IMR-90 (cell line): ENCODE data around the gene ZNF23. TPM values are rescaled to one million over a fixed set of nuclear protein-coding genes. Genes with fewer than 3 reads are reported as not detected.

Experiments used
- ATAC-seq: fragments of 200-7000 bp; cut with Tn5 transposase; 2 replicates; pipeline ENCODE4 v1.9.1; 2020; ENCODE audit warnings: low read depth, mild to moderate bottlenecking, moderate library complexity
- BruUV-seq: library from RNA; stranded (reverse); fragments of 400-500 nt; replicated peaks from 2 replicates; lab custom pipeline; 2021; lab: Mats Ljungman, UMichigan
- CTCF ChIA-PET: fragments of 300-600 bp; formaldehyde crosslinking; extraction: SDS; loops from one replicate; lab custom pipeline; 2021; ENCODE audit warnings: antibody characterized with exemption; lab: Yijun Ruan, JAX
- POLR2A ChIA-PET: fragments of 300-600 bp; sonication (Branson Sonifier 250); formaldehyde crosslinking; loops from one replicate; lab custom pipeline; 2022; ENCODE audit warnings: antibody characterized with exemption; ENCODE audit not compliant: unreplicated experiment; lab: Charles Lee
- DNase-seq: peaks from one replicate; pipeline ENCODE4 v3.0.0; 2013
- H2AFZ ChIP-seq: replicated peaks from 2 replicates; pipeline ENCODE3; 2013; ENCODE audit warnings: low read length, mild to moderate bottlenecking; ENCODE audit not compliant: poor library complexity
- H2AK5ac ChIP-seq: 2 replicates; pipeline ENCODE4 v1.6.1; 2013; ENCODE audit warnings: low read depth, low read length, inconsistent platforms
- H2AK9ac ChIP-seq: replicated peaks from 2 replicates; pipeline ENCODE3; 2013; ENCODE audit warnings: mild to moderate bottlenecking, low read depth, low read length, moderate library complexity; ENCODE audit not compliant: poor library complexity
- H2BK120ac ChIP-seq: 2 replicates; pipeline ENCODE4 v1.6.1; 2013; ENCODE audit warnings: low read depth, low read length, inconsistent platforms
- H2BK15ac ChIP-seq: 3 replicates; pipeline ENCODE4 v1.6.1; 2013; ENCODE audit warnings: low read depth, low read length, inconsistent platforms
- H2BK20ac ChIP-seq: 2 replicates; pipeline ENCODE4 v1.6.1; 2013; ENCODE audit warnings: low read depth, mild to moderate bottlenecking, inconsistent platforms, low read length, moderate library complexity
- H2BK5ac ChIP-seq: 2 replicates; pipeline ENCODE4 v1.6.1; 2013; ENCODE audit warnings: mild to moderate bottlenecking, low read depth, low read length, inconsistent platforms; ENCODE audit not compliant: poor library complexity, severe bottlenecking
- H3K14ac ChIP-seq: replicated peaks from 2 replicates; pipeline ENCODE4 v1.6.1; 2013; ENCODE audit warnings: low read depth, low read length, inconsistent platforms
- H3K18ac ChIP-seq: 2 replicates; pipeline ENCODE4 v1.6.1; 2013; ENCODE audit warnings: low read depth, low read length, control low read depth
- H3K23ac ChIP-seq: 2 replicates; pipeline ENCODE4 v1.6.1; 2013; ENCODE audit warnings: low read depth, low read length, inconsistent platforms
- H3K27ac ChIP-seq: 2 replicates; pipeline ENCODE4 v1.5.1; 2013; ENCODE audit warnings: mild to moderate bottlenecking, control low read depth, low read length; ENCODE audit not compliant: insufficient read depth
- H3K27me3 ChIP-seq: 2 replicates; pipeline ENCODE4 v1.6.1; 2013; ENCODE audit warnings: low read length; ENCODE audit not compliant: control insufficient read depth, insufficient read depth
- H3K36me3 ChIP-seq: 2 replicates; pipeline ENCODE4 v1.6.1; 2013; ENCODE audit warnings: low read length, mixed read lengths; ENCODE audit not compliant: control insufficient read depth, insufficient read depth
- H3K4ac ChIP-seq: 2 replicates; pipeline ENCODE4 v1.6.1; 2013; ENCODE audit warnings: low read depth, low read length, inconsistent platforms
- H3K4me1 ChIP-seq: 2 replicates; pipeline ENCODE4 v1.6.1; 2013; ENCODE audit warnings: low read length, mixed read lengths; ENCODE audit not compliant: control insufficient read depth, insufficient read depth
- H3K4me2 ChIP-seq: 2 replicates; pipeline ENCODE4 v1.6.1; 2013; ENCODE audit warnings: low read depth, mild to moderate bottlenecking, control low read depth, low read length, moderate library complexity
- H3K4me3 ChIP-seq: 2 replicates; pipeline ENCODE4 v1.5.1; 2013; ENCODE audit warnings: low read depth, mild to moderate bottlenecking, control low read depth, low read length, moderate library complexity; ENCODE audit not compliant: insufficient read depth
- H3K56ac ChIP-seq: 2 replicates; pipeline ENCODE4 v1.6.1; 2013; ENCODE audit warnings: low read length, inconsistent platforms; ENCODE audit not compliant: insufficient read depth; ENCODE audit errors: extremely low read depth
- H3K79me1 ChIP-seq, 2 experiments: 2 replicates each; pipeline ENCODE4 v1.6.1; 2013; ENCODE audit warnings: low read length in 2 of 2, inconsistent platforms in 1 of 2, low read depth in 1 of 2
- H3K9ac ChIP-seq: 2 replicates; pipeline ENCODE4 v1.6.1; 2013; ENCODE audit warnings: low read depth, low read length, control low read depth
- H3K9me1 ChIP-seq: 2 replicates; pipeline ENCODE4 v1.6.1; 2013; ENCODE audit warnings: low read length, inconsistent platforms; ENCODE audit not compliant: insufficient read depth
- H3K9me3 ChIP-seq: 2 replicates; pipeline ENCODE4 v1.6.1; 2013; ENCODE audit warnings: low read length; ENCODE audit not compliant: control insufficient read depth, insufficient read depth
- H4K20me1 ChIP-seq: 2 replicates; pipeline ENCODE4 v1.6.1; 2013; ENCODE audit warnings: low read length, inconsistent platforms; ENCODE audit not compliant: insufficient read depth
- H4K5ac ChIP-seq: 2 replicates; pipeline ENCODE4 v1.6.1; 2013; ENCODE audit warnings: mild to moderate bottlenecking, low read depth, low read length, control low read depth
- H4K8ac ChIP-seq, 2 experiments: 2 replicates each; pipeline ENCODE4 v1.6.1; 2013; ENCODE audit warnings: low read depth in 2 of 2, low read length in 2 of 2, control low read depth in 1 of 2, inconsistent platforms in 1 of 2
- H4K91ac ChIP-seq: 2 replicates; pipeline ENCODE4 v1.6.1; 2013; ENCODE audit warnings: low read depth, low read length, inconsistent platforms; ENCODE audit not compliant: insufficient read depth
- WGBS, 2 experiments: methylation state at CpG; one replicate each; pipeline versions ENCODE4 v1.1.5 to v1.1.7; 2013; ENCODE audit warnings: missing lambda C conversion rate in 2 of 2; ENCODE audit not compliant: insufficient read length in 1 of 2; ENCODE audit errors: extremely low coverage in 2 of 2; 5-methylcytosine and 5-hydroxymethylcytosine counted together
- dilution Hi-C: fragments of 300-500 bp; cut with HindIII; formaldehyde crosslinking; loops from one replicate; pipeline ENCODE4 v1.14.3; 2018; ENCODE audit warnings: low sequenced_read_pairs; ENCODE audit not compliant: unreplicated experiment
- in situ Hi-C: fragments of 300-500 bp; cut with MboI; formaldehyde crosslinking; loops from 3 replicates; pipeline ENCODE4 v1.14.3; 2019; ENCODE audit warnings: low sequenced_read_pairs, inconsistent platforms, mixed read lengths
- intact Hi-C: fragments of 100-400 bp; cut with micrococcal nuclease; formaldehyde crosslinking; loops from 2 replicates; pipeline ENCODE4 v1.10.0; 2022
- polyA plus RNA-seq, 3 experiments: library from polyadenylated mRNA; depleted of rRNA; stranded (reverse); fragments of >200 nt; gene quantifications; 2 replicates each; pipeline ENCODE4 v1.2.3, GENCODE V29; 2012; ENCODE audit warnings: low replicate concordance in 1 of 3
- total RNA-seq: library from RNA; depleted of rRNA; stranded (reverse); fragments of >200 nt; gene quantifications from 2 replicates; pipeline ENCODE4 v1.2.3, GENCODE V29; 2012
- TF ChIP-seq, protein P1 (sequence below): fragments of 150-350 bp; IDR thresholded peaks from 2 replicates; pipeline ENCODE4 v1.6.1; 2017; ENCODE audit warnings: mild to moderate bottlenecking, antibody characterized with exemption, low read length, low read depth

The ZNF23 gene
- total and polyA plus RNA-seq, 2 of the 4 experiments (the other 2 are of a cell fraction) = 7.5 to 8.8 TPM

DNA sequence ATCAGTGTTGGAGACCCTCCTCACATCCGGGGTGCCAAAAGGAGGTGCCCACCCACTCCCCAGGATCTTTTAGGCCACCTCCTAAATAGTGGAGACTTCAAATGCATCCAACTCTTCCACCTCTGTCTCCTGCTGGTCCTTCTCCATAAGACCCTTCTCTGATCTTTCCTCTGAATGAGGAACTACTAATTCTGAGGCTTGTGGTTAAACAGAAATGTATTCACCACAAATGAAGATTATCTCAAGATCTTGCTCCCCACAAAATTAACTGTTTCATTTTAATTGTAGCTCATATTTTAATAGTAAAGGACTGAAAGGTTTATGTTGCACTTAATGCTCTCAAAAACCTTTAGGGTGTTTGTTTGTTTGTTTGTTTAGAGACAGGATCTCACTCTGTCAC, 54.3 kb downstream of the ZNF23 start:
- no peaks in the 10 kb centered on the region for H3K79me1 ChIP-seq
- H2AK5ac ChIP-seq = no peak overlapping the region
- no peak overlapping the region for H4K8ac ChIP-seq
- no peak overlapping the region for H3K18ac ChIP-seq
- peaks cover 14% of the 10 kb centered on the region for H3K27me3 ChIP-seq
- H3K9me1 ChIP-seq = no peaks in the 10 kb centered on the region
- no peak overlapping the region for H3K14ac ChIP-seq
- ChIA-PET CTCF (no interaction called here), POLR2A (no interaction called here)
- DNase-seq (no peak), ATAC-seq (no peak)
- intact Hi-C loops = no loop called here
- no peak overlapping the region for H2BK5ac ChIP-seq
- in situ Hi-C loops = no loop called here
- no CpG with 5 or more reads among the region's 1 CpG for WGBS, 2 experiments
- H2AFZ ChIP-seq = no peak overlapping the region
- H4K5ac ChIP-seq = no peak overlapping the region
- no peaks in the 10 kb centered on the region for H3K9me3 ChIP-seq
- no peaks in the 10 kb centered on the region for H3K4me1 ChIP-seq
- TF ChIP-seq, protein P1, sequence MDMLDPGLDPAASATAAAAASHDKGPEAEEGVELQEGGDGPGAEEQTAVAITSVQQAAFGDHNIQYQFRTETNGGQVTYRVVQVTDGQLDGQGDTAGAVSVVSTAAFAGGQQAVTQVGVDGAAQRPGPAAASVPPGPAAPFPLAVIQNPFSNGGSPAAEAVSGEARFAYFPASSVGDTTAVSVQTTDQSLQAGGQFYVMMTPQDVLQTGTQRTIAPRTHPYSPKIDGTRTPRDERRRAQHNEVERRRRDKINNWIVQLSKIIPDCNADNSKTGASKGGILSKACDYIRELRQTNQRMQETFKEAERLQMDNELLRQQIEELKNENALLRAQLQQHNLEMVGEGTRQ = no peak
- H3K23ac ChIP-seq = no peak overlapping the region
- dilution Hi-C loops = no loop called here
- H2BK20ac ChIP-seq = no peak overlapping the region
- no peak overlapping the region for H3K9ac ChIP-seq
- no peak overlapping the region for H3K56ac ChIP-seq
- no peak overlapping the region for H2BK15ac ChIP-seq
- no peaks in the 10 kb centered on the region for H4K20me1 ChIP-seq
- no peaks in the 10 kb centered on the region for H3K36me3 ChIP-seq
- no peak overlapping the region for H2AK9ac ChIP-seq
- no peak overlapping the region for H2BK120ac ChIP-seq
- no peak overlapping the region for H3K4me2 ChIP-seq
- no peak overlapping the region for H3K4ac ChIP-seq
- no peak overlapping the region for H3K27ac ChIP-seq
- no peak overlapping the region for H3K4me3 ChIP-seq
- no peak overlapping the region for H4K91ac ChIP-seq
- BruUV-seq = no TSS peak
